HepG2 (cell line): ENCODE results near the gene TRIM9. TPM values are rescaled to one million over a fixed set of nuclear protein-coding genes. Genes with fewer than 3 reads are reported as not detected.

Experiments used
- ATAC-seq: fragments of 200-7000 bp; cut with Tn5 transposase; 3 replicates; pipeline ENCODE4 v1.9.1; 2020; ENCODE audit warnings: mild to moderate bottlenecking, moderate library complexity
- BruUV-seq: library from RNA; stranded (reverse); fragments of 400-500 nt; replicated peaks from 2 replicates; lab custom pipeline; 2021; lab: Mats Ljungman, UMichigan
- CTCF ChIA-PET: fragments of 300-600 bp; formaldehyde crosslinking; extraction: SDS; loops from one replicate; lab custom pipeline; 2021; ENCODE audit warnings: low total read pairs, inconsistent platforms, low intra/inter-chr PET ratio; lab: Yijun Ruan, JAX
- POLR2A ChIA-PET: fragments of 350-600 bp; sonication (Branson Sonifier 250); formaldehyde crosslinking; loops from one replicate; lab custom pipeline; 2020; ENCODE audit warnings: antibody characterized with exemption, inconsistent platforms; lab: Yijun Ruan, JAX
- DNase-seq: peaks from one replicate; pipeline ENCODE4 v3.0.0-alpha.2; 2015; ENCODE audit warnings: low spot score
- FAIRE-seq: peaks from 3 replicates; lab custom pipeline; 2011; peaks lifted over from hg19 to GRCh38; lab: Jason Lieb, UNC
- H2AFZ ChIP-seq: one replicate; pipeline ENCODE4 v1.6.1; 2011; ENCODE audit warnings: low read length, inconsistent platforms
- H3K27ac ChIP-seq: fragments of 300-600 bp; 3 replicates; pipeline ENCODE4 v1.8.0; 2011; ENCODE audit warnings: mixed run types, mild to moderate bottlenecking, mixed read lengths, low read length, inconsistent platforms; ENCODE audit not compliant: insufficient read depth; ENCODE audit errors: extremely low read length
- H3K27me3 ChIP-seq, 2 experiments: fragments of 200-600 bp in 1 of 2; 2 replicates in 1 of 2; 3 replicates in 1 of 2; pipeline versions ENCODE4 v1.6.0 to v1.8.0; 2011; ENCODE audit warnings: low read length in 2 of 2, mild to moderate bottlenecking in 2 of 2, moderate library complexity in 2 of 2, inconsistent platforms in 1 of 2; ENCODE audit not compliant: insufficient read depth in 2 of 2, control insufficient read depth in 1 of 2
- H3K36me3 ChIP-seq, 2 experiments: fragments of 200-600 bp in 1 of 2; replicated peaks in 1 of 2; 2 replicates in 1 of 2; 3 replicates in 1 of 2; pipeline versions ENCODE4 v1.5.1 to v1.8.0; 2011; ENCODE audit warnings: low read length in 2 of 2, inconsistent platforms in 1 of 2; ENCODE audit not compliant: insufficient read depth in 2 of 2, control insufficient read depth in 1 of 2
- H3K4me1 ChIP-seq: 2 replicates; pipeline ENCODE4 v1.5.1; 2012; ENCODE audit warnings: low read length, inconsistent platforms; ENCODE audit not compliant: insufficient read depth
- H3K4me2 ChIP-seq: 2 replicates; pipeline ENCODE4 v1.6.0; 2011; ENCODE audit warnings: low read depth, low read length, inconsistent platforms
- H3K4me3 ChIP-seq, 3 experiments: fragments of 200-600 bp in 1 of 3; sonication (generic), shearing (Covaris generic) in 1 of 3; replicated peaks in 1 of 3; 2 replicates each; pipeline ENCODE4 v1.5.1; 2011 to 2016; ENCODE audit warnings: low read length in 3 of 3, inconsistent platforms in 2 of 3, low read depth in 2 of 3, mild to moderate bottlenecking in 2 of 3, control low read depth in 1 of 3, mixed read lengths in 1 of 3; ENCODE audit not compliant: insufficient read depth in 1 of 3
- H3K79me2 ChIP-seq: one replicate; pipeline ENCODE4 v1.6.1; 2011; ENCODE audit warnings: low read length, inconsistent platforms; ENCODE audit not compliant: insufficient read depth
- H3K9ac ChIP-seq: 2 replicates; pipeline ENCODE4 v1.6.0; 2011; ENCODE audit warnings: mild to moderate bottlenecking, low read depth, low read length, inconsistent platforms; ENCODE audit not compliant: insufficient read depth
- H3K9me3 ChIP-seq: 2 replicates; pipeline ENCODE4 v1.5.1; 2012; ENCODE audit warnings: mild to moderate bottlenecking, low read length
- H4K20me1 ChIP-seq: 2 replicates; pipeline ENCODE4 v1.6.0; 2011; ENCODE audit warnings: inconsistent platforms, mild to moderate bottlenecking, low read length, moderate library complexity; ENCODE audit not compliant: insufficient read depth
- E2F1 ChIP-seq: sonication (generic); formaldehyde crosslinking; IDR thresholded peaks from 2 replicates; pipeline ENCODE4 v1.5.0; 2020; ENCODE audit warnings: missing genetic modification reagents
- ETS1 ChIP-seq: sonication (generic); formaldehyde crosslinking; IDR thresholded peaks from 2 replicates; pipeline ENCODE4 v1.4.0; 2020; ENCODE audit warnings: missing genetic modification reagents
- GLI4 ChIP-seq: sonication (generic); formaldehyde crosslinking; IDR thresholded peaks from 2 replicates; pipeline ENCODE4 v1.5.1; 2020; ENCODE audit warnings: missing genetic modification reagents, mild to moderate bottlenecking, moderate library complexity, borderline replicate concordance
- GZF1 ChIP-seq: sonication (generic); formaldehyde crosslinking; IDR thresholded peaks from 2 replicates; pipeline ENCODE4 v1.5.1; 2020; ENCODE audit warnings: mild to moderate bottlenecking, missing genetic modification reagents
- HCFC1 ChIP-seq: fragments of 150-350 bp; IDR thresholded peaks from 2 replicates; pipeline ENCODE4 v1.6.1; 2014; ENCODE audit warnings: low read depth, low read length
- MBNL3 ChIP-seq: fragments of 250-450 bp; sonication (Bioruptor Pico); conservative IDR thresholded peaks from 2 replicates; pipeline ENCODE4 v1.8.0; 2022; ENCODE audit warnings: mild to moderate bottlenecking, inconsistent platforms
- NAIF1 ChIP-seq: sonication (generic); formaldehyde crosslinking; IDR thresholded peaks from 2 replicates; pipeline ENCODE4 v1.5.0; 2020; ENCODE audit warnings: mild to moderate bottlenecking, missing genetic modification reagents, borderline replicate concordance
- NKX3-1 ChIP-seq: sonication (generic); formaldehyde crosslinking; IDR thresholded peaks from 2 replicates; pipeline ENCODE4 v1.5.0; 2020; ENCODE audit warnings: missing genetic modification reagents
- U2AF1 ChIP-seq: fragments of 200-400 bp; formaldehyde crosslinking; optimal IDR thresholded peaks from 2 replicates; pipeline ENCODE3; 2017; ENCODE audit warnings: mild to moderate bottlenecking, low read depth, low read length
- U2AF2 ChIP-seq: fragments of 200-400 bp; formaldehyde crosslinking; IDR thresholded peaks from 2 replicates; pipeline ENCODE4 v1.6.1; 2017; ENCODE audit warnings: low read depth, mild to moderate bottlenecking, low read length
- ZBTB26 ChIP-seq: IDR thresholded peaks from 2 replicates; pipeline ENCODE4 v1.6.1; 2016; ENCODE audit warnings: missing compliant biosample characterization, missing genetic modification reagents, borderline replicate concordance
- ZBTB8A ChIP-seq: sonication (generic); formaldehyde crosslinking; IDR thresholded peaks from 2 replicates; pipeline ENCODE4 v1.4.0; 2020; ENCODE audit warnings: mild to moderate bottlenecking, low read depth, missing genetic modification reagents, borderline replicate concordance
- ZNF136 ChIP-seq: sonication (generic); formaldehyde crosslinking; IDR thresholded peaks from 2 replicates; pipeline ENCODE4 v1.8.1; 2022; ENCODE audit warnings: low read depth, mild to moderate bottlenecking, moderate library complexity, missing genetic modification reagents
- ZNF3 ChIP-seq: IDR thresholded peaks from 2 replicates; pipeline ENCODE4 v1.7.0; 2017; ENCODE audit warnings: inconsistent platforms
- ZNF431 ChIP-seq: sonication (generic); formaldehyde crosslinking; IDR thresholded peaks from 2 replicates; pipeline ENCODE4 v1.9.0; 2022; ENCODE audit warnings: missing genetic modification reagents, low read depth, mild to moderate bottlenecking, borderline replicate concordance
- ZNF781 ChIP-seq: sonication (generic); formaldehyde crosslinking; IDR thresholded peaks from 2 replicates; pipeline ENCODE4 v1.5.1; 2020; ENCODE audit warnings: borderline replicate concordance, mild to moderate bottlenecking, missing genetic modification reagents; ENCODE audit errors: not compliant biosample characterization
- ZNF891 ChIP-seq: sonication (generic); formaldehyde crosslinking; IDR thresholded peaks from 2 replicates; pipeline ENCODE4 v1.5.0; 2020; ENCODE audit warnings: mild to moderate bottlenecking, missing genetic modification reagents
- ZSCAN5A ChIP-seq: sonication (generic); formaldehyde crosslinking; IDR thresholded peaks from 2 replicates; pipeline ENCODE4 v1.8.0; 2022; ENCODE audit warnings: mild to moderate bottlenecking, missing genetic modification reagents, borderline replicate concordance
- ZSCAN9 ChIP-seq: IDR thresholded peaks from 2 replicates; pipeline ENCODE4 v1.6.1; 2016; ENCODE audit warnings: borderline replicate concordance
- in situ Hi-C: cut with HindIII; loops from 2 replicates; pipeline ENCODE4 v1.10.0; 2017; ENCODE audit warnings: low pct_unique_long_range_greater_than_20kb; ENCODE audit not compliant: extremely low pct_ligation_motif_present
- intact Hi-C: fragments of 100-400 bp; cut with micrococcal nuclease; formaldehyde crosslinking; loops from one replicate; pipeline ENCODE4 v1.10.0; 2022; ENCODE audit not compliant: unreplicated experiment
- polyA plus RNA-seq, 8 experiments: library from polyadenylated mRNA; depleted of rRNA in 3 of 8; stranded (reverse) in 7 of 8; unstranded in 1 of 8; fragments of >200 nt; fragmentation: Illumina TruSeq in 4 of 8; extraction: Trizol in 4 of 8; gene quantifications; 2 replicates each; pipeline versions ENCODE4 v1.2.1 to v1.2.3, GENCODE V29; 2011 to 2016; ENCODE audit warnings: low read depth in 4 of 8, missing spikeins in 1 of 8, mixed read lengths in 1 of 8; ENCODE audit not compliant: insufficient read depth in 1 of 8
- total RNA-seq, 5 experiments: library from RNA; depleted of rRNA; stranded (reverse); fragments of >200 nt; fragmentation: Illumina TruSeq; extraction: Trizol; gene quantifications; 2 replicates each; pipeline ENCODE4 v1.2.3, GENCODE V29; 2016; ENCODE audit warnings: low read depth in 1 of 5

TRIM9 gene
- total and polyA plus RNA-seq, 2 of the 13 experiments (the other 11 are each of a cell fraction or from before 2014, with no cell fraction given) = 0.04 to 0.07 TPM

DNA sequence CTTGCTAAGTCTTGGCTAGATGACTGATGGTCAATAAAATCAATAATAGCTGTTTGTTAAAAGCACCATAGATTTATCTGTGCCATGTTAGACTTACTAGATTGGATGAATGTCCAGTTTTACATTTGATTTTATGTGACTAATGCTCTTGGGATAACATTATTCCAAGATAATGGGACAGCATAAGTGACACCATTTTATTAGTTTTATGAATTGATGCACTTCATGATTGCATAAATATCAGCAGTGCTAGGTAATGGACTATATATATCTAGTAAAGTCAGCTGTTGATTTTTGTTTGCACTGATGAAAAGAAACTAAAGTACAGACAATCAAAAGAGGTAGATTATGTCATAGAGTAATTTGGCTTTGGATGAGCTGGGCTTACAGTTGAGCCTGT is 10.4 kb downstream of the TRIM9 start:
- Histone ChIP-seq H3K36me3 (no peaks in the 10 kb centered on the region), H3K9ac (no peak overlapping the region), H3K4me1 (no peaks in the 10 kb centered on the region), H3K27ac (no peak overlapping the region), H3K4me3 (no peak overlapping the region), H3K79me2 (no peaks in the 10 kb centered on the region), H2AFZ (no peak overlapping the region), H4K20me1 (no peaks in the 10 kb centered on the region), H3K9me3 (no peaks in the 10 kb centered on the region), H3K27me3 (peaks cover 0 to 3% of the 10 kb centered on the region in 2 experiments; a peak in 1 of 5 replicates), H3K4me2 (no peak overlapping the region)
- no peak for FAIRE-seq
- ATAC-seq = no peak
- TF ChIP-seq HCFC1 = no peak
- TF ChIP-seq E2F1 (CRISPR knock-in tag) = no peak
- no peak for TF ChIP-seq ZNF891 (CRISPR knock-in tag)
- TF ChIP-seq ZSCAN5A (CRISPR knock-in tag) = no peak
- no peak for TF ChIP-seq ZNF136 (CRISPR knock-in tag)
- TF ChIP-seq U2AF2 = no peak
- no peak for TF ChIP-seq ZNF431 (CRISPR knock-in tag)
- no peak for TF ChIP-seq NKX3-1 (CRISPR knock-in tag)
- TF ChIP-seq ZNF781 (CRISPR knock-in tag) = no peak
- TF ChIP-seq ZBTB8A (CRISPR knock-in tag) = no peak
- no peak for TF ChIP-seq GZF1 (CRISPR knock-in tag)
- TF ChIP-seq ZSCAN9 = no peak
- no peak for TF ChIP-seq GLI4 (CRISPR knock-in tag)
- no peak for TF ChIP-seq ZBTB26
- no peak for TF ChIP-seq ZNF3 (CRISPR knock-in tag)
- TF ChIP-seq NAIF1 (CRISPR knock-in tag) = no peak
- TF ChIP-seq MBNL3 (CRISPR knock-in tag) = no peak
- no peak for TF ChIP-seq U2AF1
- TF ChIP-seq ETS1 = no peak
- intact Hi-C loops = no loop called here
- BruUV-seq = no TSS peak
- POLR2A ChIA-PET = no interaction called here
- CTCF ChIA-PET = no interaction called here
- DNase-seq = no peak
- in situ Hi-C loops = no loop called here
